Measurements from ENCODE around the gene G0S2.

The G0S2 gene

GRCh38 chr1:209648931-209649776 is 26.1 kb upstream of the G0S2 start:
- no peak for DNase-seq

- no peak for DNase-seq
Measured at GRCh38 chr1:209650454-209650853, 24.8 kb upstream of the G0S2 start.

- DNase-seq = no peak
Measured at GRCh38 chr1:209651138-209651587, 24.0 kb upstream of the G0S2 start.

GRCh38 chr1:209652121-209652735 is 23.0 kb upstream of the G0S2 start, which contains the start of gene LAMB3:
Gene LAMB3, minus strand, starts transcription at chr1:209652425. Its CDS starts 1,481 bp downstream, at chr1:209650944.
- DNase-seq = no peak

GRCh38 chr1:209652873-209653401 is 22.3 kb upstream of the G0S2 start:
- no peak for DNase-seq

- DNase-seq = no peak
Measured at GRCh38 chr1:209653915-209654351, 21.3 kb upstream of the G0S2 start.

- no peak for DNase-seq
Measured at GRCh38 chr1:209655411-209656231, 19.6 kb upstream of the G0S2 start.

GRCh38 chr1:209657140-209657879 is 17.9 kb upstream of the G0S2 start:
- no peak for DNase-seq

GRCh38 chr1:209657918-209658317 is 17.3 kb upstream of the G0S2 start:
- no peak for DNase-seq

- DNase-seq = no peak
Measured at GRCh38 chr1:209659909-209660308, 15.3 kb upstream of the G0S2 start.

GRCh38 chr1:209661071-209661470 is 14.1 kb upstream of the G0S2 start:
- no peak for DNase-seq

GRCh38 chr1:209662879-209663327 is 12.3 kb upstream of the G0S2 start:
- DNase-seq = no peak

GRCh38 chr1:209667103-209667502 is 8.1 kb upstream of the G0S2 start:
- no peak for DNase-seq

GRCh38 chr1:209667708-209668107 is 7.5 kb upstream of the G0S2 start:
- DNase-seq = no peak

- no peak for DNase-seq
Measured at GRCh38 chr1:209670441-209671082, 4.7 kb upstream of the G0S2 start.

GRCh38 chr1:209672705-209673630 is 2.2 kb upstream of the G0S2 start:
- DNase-seq = no peak

- DNase-seq = no peak
Measured at GRCh38 chr1:209673631-209674417, 1.4 kb upstream of the G0S2 start.

- no peak for DNase-seq
Measured at GRCh38 chr1:209675565-209676154, 448 bp downstream of the G0S2 start.

GRCh38 chr1:209678981-209679539 is 3.8 kb downstream of the G0S2 start:
- DNase-seq = no peak
